NCI-H1048 (cell line): ENCODE data around the gene FAM209B.
"Not testable (repeated sequence)": the region's sequence is repeated elsewhere in the genome, so short reads cannot be mapped to it uniquely, and the experiment has no call there.

ENCODE experiments used
- DNase-seq: peaks from one replicate; lab custom pipeline; 2025; lab: John Stamatoyannopoulos, UW

Gene FAM209B

DNA sequence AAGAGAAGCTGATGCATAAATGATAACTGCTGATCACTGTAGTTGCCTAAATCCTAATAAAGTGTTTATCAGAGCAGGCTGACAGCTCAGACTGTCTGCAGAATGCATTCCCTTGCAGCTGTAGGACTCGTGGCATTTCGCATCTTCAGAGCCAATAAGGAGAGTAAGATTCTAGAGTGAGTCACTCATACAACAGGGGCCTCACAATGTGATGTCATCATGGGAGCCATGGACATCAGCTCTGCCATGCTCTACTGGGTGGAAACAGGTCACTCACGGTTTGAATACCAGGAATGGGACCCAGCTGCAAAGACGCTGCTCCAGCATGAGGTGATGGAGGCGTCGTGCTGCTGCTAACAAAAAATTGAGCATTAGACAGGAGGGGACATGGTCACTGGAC is 7.4 kb downstream of the FAM209B start:
- DNase-seq, result no peak

DNA sequence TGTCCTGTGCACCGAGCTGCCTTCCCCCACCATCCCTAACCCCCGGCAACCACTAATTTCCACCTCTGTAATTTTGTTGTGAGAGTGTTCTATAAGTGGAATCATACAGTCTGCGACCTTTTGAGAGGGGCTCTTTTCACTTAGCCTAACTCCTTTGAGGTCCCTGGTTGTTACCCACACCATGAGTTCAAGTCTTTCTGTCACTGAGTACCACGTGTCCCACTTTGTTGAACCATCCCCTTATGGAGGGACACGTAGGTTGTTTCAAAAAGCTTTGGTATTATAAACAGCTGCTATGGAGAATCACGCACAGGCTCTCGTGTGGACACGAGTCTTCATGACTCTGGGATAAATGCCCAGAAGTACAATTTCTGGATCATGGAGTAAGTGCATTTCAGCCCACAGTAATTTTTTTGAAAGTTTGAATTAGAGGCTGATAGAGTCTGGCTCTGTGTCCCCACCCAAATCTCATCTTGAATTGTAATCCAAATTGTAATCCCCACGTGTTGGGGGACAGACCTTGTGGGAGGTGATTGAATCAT is 9.5 kb downstream of the FAM209B start:
- no peak for DNase-seq

DNA sequence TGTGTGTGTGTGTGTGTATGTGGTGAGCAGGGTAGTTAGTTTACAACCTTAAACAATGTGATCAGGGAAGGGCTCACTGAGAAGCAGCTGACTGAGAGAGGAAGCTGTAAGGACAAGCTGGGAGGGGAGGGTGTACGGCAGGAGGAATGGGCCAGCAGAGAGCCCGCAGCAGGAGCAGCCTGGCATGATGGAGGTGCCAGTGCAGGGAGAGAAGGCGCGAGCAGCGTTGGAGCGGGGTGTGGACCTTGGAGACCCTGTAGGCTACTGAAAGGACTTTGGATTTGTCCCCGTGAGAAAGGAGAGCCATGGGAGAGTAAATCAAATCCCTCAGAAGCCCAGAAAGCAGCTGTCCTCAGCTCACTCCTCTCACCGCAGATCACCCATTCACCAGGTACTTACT is 18.5 kb downstream of the FAM209B start:
- DNase-seq, result no peak

DNA sequence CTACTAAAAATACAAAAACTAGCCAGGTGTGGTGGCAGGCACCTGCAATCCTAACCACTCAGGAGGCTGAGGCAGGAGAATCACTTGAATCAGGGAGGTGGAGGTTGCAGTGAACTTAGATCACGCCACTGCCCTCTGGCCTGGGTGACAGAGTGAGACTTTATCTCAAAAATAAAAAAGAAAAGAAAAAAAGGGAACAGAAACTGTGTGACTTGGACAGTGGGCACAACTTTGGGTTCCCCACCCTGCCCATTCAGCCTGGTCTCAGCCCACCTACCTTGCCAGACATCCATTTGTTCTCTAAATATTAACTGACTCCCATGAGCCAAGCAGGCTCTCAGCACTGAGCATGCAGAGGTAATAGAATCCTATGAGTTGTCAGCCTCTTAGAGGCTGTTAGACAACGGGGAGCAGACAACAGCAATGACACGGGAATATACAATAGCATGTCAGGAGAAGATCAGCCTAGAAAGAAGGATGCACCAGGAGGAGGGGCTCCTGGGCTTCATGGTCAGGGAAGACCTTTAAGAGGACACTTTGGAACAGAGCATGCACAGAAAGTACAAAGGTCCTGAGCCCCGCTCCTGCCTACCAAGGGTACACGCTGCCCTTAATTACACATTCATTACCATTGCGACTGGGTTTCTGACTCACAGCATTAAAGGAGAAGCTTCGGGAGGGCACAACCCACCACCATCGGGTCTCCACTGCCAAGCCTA is 20.0 kb downstream of the FAM209B start:
- no peak for DNase-seq

DNA sequence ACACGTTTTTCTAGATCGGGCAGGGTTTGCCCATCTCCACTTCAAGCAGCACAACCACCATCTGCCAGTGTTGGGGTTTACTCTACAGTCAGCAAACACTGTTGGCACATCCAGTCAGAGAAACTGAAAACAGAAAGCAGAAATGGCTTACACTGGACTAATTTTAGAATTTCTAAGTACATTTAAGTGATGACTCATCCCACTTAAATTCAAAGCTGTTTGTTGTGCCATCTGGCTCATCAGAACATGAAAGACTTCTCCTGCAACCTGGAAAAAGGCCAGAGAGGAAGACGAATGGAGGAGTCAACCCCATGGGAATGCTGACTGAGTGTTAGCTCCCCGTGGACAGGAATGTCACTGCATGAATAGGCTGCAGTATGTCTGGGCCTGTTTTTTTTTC is 21.8 kb downstream of the FAM209B start:
- DNase-seq, result no peak

DNA sequence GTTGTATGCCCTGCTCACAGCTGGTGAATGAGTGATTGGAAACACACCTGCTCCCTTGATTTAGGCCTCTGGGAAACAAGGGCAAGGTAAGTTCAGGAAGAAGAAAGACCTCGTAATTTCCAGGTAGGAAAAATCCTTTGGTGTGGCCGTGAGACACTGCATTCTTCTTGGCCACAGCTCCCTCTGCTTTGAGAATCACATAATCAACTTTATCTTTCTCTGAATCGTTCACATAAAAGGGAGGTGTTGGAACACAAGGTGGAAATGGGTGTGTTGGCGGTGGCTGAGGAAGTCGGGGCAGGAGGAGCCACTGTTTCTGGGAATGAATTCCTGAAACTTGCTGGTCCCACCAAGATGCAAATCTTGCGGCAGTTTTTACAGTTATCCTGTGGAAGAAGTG is 25.9 kb downstream of the FAM209B start:
- no peak for DNase-seq

DNA sequence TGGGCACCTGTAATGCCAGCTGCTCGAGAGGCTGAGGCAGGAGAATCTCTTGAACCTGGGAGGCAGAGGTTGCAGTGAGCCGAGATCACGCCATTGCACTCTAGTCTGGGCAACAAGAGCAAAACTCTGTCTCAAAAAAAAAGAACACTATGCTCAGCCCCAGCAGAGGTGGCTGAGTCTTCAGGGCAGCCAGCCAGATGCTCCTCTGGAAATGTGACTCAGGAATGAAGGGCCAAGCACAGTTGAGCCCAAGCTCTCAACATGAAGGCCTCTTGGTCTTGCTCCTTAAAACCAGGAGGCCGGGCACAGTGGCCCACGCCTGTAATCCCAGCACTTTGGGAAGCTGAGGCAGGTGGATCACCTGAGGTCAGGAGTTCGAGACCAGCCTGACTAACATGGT is 31.5 kb downstream of the FAM209B start:
- DNase-seq, result not testable (repeated sequence)

DNA sequence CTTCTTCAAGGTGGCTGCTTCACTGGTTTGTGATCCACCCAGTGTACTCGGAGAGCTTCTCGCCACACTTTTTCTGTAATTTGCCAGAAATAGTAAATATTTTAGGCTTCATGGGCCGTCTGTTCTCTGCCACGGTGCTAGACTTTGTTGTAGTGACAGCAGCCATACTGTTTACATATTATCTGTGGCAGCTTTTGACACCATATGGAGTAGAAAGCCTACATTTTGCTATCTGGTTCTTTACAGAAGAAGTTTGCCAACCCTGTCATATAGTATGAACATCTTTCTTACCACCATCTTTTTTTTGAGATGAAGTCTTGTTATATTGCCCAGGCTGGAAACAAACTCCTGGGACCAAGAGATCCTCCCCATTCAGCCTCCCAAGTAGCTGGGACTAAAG is 32.5 kb downstream of the FAM209B start:
- DNase-seq, result no peak

DNA sequence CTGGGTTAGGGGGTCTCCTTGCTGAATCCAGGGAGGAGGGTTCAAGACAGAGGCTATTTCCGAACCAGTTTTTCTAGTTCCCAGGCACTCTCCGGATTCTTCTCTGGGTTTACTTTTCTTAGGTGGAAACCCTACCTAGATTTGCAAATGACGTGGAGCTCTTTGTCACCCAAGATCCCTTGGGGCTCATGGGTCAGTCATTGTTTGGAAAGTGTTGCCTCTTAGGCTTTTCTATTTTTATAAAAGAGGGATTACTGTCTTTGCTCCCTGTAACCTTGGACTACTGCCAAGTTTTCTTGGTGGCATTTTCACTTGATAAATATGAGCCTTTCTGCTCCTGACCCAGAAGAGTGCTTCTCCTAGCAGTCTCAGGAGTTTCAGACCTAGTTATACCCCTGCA is 33.6 kb downstream of the FAM209B start:
- DNase-seq, result no peak

DNA sequence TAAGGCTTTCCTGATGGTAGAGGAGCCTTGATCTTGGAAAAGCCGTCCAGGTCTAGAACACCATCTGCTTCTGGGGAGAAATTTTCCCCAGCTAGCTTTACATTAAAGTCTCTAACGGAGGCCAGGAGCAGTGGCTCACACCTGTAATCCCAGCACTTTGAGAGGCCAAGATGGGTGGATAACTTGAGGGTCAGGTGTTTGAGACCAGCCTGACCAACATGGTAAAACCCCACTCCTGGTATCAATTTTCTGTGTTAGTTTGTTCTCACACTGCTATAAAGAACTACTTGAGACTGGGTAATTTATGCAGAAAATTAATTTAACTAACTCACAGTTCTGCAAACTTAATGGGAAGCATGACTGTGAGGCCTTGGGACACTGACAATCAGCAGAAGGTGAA is 37.8 kb downstream of the FAM209B start:
- no peak for DNase-seq

DNA sequence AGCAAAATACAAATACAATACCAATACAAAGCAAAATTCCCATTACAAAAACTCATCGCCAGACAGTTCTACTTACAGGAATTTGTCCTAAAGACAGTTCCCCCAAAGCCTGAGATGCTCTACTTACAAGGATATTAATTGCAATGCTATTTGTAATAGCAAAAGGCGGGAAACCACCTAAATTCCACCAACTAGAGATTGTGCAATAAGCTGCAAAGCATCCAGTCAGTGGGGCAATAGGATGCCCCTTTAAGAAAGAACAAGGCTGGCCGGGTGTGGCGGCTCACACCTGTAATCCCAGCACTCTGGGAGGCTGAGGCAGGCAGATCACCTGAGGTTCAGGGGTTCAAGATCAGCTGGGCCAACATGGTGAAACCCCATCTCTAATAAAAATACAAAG is 39.1 kb downstream of the FAM209B start:
- DNase-seq, result no peak

DNA sequence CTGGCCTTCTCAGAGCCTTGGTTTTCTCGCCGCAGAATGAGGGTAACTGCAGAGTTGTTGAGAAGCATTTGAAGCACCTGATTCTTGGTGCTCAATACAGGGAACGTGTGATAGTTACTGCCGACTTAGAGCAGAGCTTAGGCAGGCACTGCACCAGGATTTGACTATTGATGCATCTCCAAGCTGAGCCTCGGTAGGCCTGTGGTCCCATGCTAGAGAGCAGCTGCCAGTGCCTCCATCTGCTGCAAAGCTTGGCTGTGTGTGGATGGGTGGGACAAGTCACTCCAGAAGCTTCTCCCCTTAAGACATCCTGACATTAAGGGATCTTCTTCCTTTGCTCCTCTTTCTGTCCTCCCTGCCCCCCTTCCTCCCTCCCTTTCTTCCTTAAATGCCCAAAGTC is 40.9 kb downstream of the FAM209B start:
- DNase-seq, result no peak

DNA sequence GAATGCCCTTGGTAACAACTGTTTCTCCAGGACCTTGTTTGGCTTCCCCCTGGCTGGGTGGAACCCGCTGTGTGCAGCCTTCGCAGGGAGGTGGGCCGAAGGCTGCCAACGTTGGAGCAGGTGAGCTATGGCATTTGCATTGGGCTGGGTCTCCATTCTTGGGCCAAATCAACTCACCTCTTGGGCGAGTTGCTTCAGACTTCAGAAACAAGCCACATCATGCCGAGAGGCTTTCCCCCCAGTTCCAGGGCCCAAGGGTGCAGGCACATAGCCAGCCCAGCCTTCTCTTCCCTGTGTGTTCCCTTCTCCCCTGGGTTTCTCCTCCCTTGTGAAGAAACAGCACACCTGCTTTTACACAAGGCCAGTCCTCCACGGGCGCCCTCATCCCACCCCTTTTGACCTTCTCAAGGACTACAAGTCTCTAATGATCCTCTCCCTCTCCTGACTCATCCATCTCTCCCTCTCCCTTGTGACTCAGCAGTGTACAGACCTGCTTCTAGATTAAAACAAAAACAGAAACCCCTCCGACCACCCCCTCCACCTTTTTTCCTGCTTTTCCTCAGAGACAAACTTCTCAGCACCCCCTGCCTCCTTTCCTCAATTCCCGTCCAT is 41.6 kb downstream of the FAM209B start:
- no peak for DNase-seq

DNA sequence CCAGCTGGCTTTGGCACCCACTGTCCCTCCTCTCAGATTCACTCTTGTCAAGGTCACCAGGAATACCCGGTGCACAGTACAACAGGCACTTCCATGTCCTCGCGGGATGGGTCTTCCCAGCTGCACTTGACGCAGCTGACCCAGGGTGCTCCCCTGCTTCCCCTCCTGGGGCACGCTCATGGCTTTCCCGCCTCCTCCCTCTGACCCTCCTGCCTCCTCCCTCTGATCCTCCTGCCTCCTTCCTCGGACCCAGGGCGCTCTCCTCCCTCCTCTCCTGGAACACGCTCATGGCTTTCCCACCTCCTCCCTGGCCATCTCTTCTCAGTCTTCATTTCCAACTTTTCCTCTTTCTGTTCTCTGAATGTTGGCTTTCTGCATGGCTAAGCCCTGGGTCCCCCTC is 42.1 kb downstream of the FAM209B start:
- DNase-seq, result no peak

DNA sequence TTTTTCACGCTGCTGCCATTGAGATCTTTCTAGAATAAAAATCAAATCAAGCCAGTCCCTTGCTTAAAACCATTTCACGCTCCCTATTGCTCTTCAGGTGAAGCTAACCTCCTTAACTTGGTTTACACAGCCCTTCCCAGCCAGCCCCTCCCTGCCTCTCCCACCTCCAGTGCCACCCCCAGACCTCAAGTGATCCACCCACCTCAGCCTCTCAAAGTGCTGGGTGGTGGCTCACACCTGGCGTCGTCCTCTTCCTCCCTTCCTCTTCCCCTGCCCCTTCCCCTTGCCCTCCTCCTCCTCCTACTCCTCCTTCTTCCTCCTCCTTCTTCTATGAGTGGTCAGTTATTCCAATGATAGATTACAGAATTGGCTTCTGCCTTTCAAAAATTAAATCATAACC is 42.9 kb downstream of the FAM209B start:
- no peak for DNase-seq

DNA sequence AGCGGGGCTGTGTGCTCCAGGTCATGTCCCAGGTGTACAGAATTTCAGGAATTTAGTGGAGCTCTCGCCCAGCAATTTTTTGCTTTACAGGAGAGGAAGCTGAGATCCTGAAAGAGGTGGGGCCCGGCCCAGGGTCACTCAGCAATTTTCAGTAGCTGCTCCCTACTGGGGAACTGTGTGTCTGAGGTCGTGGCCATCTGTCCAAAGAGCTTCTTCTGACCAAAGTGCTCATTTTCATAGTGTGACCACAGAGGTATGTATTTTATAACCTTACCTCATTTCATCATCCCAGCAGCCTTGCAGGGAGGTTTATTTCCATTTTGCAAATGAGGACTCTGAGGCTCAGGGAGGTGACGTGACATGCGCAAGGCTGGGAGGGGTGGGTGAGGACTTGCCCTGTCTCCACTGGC is 46.3 kb downstream of the FAM209B start:
- no peak for DNase-seq

DNA sequence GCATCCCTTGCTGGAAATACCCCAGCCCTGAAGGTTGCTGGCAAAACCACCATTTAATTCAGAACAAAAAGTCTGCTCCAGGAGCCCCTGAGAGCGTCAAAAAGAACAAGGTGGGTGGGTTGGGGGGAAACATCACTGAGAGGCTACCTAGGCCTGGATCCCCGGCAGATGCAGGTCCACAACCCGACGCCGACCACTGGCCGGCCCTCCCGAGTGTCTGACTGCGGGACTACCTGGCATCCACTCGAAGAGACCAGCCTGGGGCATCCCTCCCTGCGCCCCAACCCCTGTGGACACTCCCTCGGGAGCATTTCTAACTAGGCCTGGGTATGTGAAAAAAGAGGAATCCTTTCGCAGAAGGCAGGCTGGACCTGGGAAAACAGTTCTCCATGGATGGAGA is 47.2 kb downstream of the FAM209B start:
- no peak for DNase-seq

DNA sequence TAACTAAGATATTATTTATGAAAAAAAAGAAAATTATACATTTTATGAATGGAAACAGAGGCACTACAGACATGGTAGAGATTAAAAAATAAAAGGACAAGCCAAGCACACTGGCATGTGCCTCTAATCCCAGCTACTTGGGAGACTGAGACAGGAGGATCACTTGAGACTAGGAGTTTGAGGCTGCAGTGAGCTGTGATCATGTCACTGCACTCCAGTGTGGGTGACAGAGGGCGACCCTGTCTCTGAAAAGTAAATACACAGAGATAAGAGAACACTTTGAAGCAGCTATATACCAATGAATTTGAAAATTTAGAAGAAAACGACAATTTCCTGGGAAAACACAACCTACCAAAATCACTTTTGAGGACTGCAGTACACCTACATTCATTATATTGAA is 48.7 kb downstream of the FAM209B start:
- DNase-seq, result no peak

DNA sequence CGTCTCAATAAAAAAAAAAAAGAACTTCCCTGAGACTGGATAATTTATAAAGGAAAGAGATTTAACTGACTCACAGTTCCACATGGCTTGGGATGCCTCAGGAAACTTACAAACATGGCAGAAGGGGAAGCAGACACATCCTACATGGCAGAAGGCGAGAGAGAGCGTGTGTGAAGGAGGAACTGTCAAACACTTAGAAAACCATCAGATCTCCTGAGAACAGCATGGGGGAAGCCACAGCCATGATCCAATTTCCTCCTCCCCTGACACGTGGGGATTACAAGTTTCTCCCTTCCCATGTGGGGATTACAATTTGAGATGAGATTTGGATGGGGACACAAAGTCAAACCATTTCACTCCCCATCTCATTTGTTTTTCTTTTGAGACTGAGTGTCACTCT is 49.5 kb downstream of the FAM209B start:
- no peak for DNase-seq

DNA sequence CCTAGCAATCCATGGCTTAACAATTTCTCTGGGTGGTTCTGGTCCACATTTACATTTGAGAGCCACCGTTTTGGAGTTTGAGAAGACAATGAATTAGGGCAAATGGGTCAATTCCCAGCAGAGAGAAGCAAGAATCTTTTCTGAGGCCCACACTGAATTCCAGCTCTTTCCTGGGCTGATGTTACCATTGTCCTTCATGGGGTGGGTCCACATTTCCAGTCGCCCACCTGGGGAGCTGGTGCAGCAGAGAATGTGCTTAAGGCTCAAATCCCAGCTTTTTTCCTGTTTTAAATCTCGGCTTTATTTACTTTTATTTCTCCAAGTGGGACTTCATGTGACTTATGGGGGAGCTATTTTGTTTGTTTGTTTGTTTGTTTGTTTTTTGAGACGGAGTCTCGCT is 51.9 kb downstream of the FAM209B start:
- no peak for DNase-seq
